HG03280 (cell line): ENCODE data around the gene USP49.
"Not testable (repeated sequence)": the region's sequence is repeated elsewhere in the genome, so short reads cannot be mapped to it uniquely, and the experiment has no call there.

Source experiments
- ATAC-seq: cut with Tn5 transposase; IDR thresholded peaks from one replicate; pipeline ENCODE4 v1.9.1; 2021; ENCODE audit warnings: mild to moderate bottlenecking, moderate library complexity; ENCODE audit not compliant: unreplicated experiment

Gene USP49

DNA sequence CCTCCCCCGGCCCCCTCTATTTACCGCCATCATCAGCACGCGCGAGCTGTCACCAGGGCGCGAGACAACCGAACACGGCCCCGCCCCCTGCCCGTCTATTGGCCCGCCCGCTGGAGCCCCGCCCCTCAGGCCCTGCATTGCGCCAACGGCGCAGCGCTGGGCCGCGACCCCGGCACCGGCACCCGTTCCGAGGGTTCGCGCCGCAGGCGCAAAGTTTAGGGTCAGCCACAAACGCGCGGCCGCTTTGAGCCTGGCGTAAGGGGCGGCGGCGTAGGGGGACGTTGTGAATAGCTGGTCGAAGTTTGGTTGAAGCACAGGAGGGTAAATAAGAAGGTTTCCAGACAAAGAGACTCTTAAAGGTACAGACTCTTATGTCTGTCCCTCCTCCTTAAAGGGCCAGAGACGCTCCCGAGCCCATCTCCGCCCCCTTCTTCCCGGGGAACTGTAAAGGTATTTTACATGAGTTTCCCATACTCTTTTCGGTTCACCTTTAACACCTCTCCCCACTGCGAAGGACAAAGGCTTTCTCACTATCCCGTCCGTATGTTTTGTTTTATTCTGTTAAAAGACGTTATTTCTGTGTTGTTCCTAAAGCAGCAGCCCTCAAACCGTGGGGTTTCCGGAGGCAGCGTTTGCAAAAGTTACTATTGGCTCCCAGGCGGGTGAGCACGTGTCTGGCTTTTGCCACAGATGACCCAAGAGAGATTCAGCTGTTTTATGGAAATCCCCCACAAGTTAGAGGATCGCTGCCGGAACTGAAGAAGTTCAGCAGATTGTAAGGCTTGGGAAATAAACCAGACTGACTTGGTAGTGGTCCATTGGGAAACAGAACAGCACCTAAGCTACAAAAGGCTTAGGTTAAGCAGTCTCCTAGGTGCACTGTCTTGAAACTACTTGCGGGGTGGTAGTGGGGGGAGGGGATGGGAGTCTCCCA lies at the start of gene USP49:
TSS of gene USP49 (minus strand) at position 76 of the 934 bp plus-strand sequence. CDS start 88,392 bp downstream, outside the sequence.
- peak; percentile 85 for ATAC-seq

DNA sequence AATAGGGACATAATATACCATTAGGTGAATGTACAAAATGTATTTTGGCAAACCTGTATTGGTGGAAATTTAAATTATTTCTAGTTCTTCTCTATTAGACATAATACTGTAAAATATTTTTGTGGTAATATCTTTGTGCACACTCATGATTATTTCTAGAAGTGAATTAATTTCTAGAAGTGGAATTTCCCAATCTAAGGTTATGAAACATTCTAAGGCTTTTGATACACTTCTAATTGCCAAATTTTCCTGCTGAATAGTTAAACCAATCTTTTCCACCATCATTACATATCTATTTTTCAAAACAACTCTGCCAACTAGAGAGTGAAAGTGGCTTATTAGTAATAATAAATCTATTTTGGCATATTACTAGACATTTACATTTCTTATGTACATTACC lies 48.3 kb upstream of the USP49 start:
- ATAC-seq, result no peak

DNA sequence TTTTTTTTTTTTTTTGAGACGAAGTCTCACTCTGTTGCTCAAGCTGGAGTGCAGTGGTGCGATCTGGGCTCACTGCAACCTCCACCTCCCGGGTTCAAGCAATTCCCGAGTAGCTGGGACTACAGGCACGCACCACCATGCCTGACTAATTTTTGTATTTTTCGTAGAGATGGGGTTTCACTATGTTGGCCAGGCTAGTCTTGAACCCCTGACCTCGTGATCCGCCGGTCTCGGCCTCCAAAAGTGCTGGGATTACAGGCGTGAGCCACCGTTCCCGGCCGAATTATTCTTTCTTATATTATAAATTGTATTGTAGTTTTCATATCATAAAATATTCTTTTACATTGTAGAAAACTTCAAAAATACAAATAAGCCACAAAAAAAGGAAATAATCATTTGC lies 47.7 kb upstream of the USP49 start:
- not testable (repeated sequence) for ATAC-seq

DNA sequence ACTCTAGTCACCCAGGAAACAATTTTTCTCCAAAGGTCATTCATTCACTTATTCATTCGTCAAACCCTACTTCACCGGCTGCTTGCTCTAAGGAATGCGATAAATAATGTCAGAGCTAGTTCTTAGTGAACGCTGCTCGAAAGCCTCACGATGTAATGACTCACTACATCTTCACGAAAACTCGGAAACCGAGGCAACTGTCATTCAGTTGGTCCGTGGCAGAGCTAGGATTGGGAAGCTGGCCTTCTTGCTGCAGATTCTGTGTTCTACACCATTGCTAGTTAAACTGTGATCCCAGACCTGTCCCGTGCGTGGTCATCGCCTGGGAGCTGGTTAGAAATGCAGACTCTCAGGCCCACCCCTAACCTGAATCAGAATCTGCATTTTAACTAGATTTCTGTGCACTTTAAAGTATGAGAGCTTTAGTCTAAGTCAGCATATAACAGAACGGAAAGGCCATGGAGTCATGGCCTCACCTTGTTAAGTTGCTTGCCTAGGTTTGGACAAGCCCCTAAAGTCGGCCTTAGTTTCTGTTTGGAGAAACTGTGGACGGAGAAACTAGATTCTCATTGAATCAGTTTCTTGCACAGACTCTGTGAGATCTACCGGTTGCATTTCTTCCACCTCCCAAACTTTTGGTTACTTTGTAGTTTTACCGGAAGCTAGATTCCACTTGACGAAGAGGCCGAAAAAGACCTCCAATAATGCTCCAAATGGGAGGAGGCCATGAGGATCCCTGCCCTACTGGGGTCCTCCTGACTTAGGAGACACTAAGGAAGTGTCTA lies 47.1 kb upstream of the USP49 start:
- no peak for ATAC-seq

DNA sequence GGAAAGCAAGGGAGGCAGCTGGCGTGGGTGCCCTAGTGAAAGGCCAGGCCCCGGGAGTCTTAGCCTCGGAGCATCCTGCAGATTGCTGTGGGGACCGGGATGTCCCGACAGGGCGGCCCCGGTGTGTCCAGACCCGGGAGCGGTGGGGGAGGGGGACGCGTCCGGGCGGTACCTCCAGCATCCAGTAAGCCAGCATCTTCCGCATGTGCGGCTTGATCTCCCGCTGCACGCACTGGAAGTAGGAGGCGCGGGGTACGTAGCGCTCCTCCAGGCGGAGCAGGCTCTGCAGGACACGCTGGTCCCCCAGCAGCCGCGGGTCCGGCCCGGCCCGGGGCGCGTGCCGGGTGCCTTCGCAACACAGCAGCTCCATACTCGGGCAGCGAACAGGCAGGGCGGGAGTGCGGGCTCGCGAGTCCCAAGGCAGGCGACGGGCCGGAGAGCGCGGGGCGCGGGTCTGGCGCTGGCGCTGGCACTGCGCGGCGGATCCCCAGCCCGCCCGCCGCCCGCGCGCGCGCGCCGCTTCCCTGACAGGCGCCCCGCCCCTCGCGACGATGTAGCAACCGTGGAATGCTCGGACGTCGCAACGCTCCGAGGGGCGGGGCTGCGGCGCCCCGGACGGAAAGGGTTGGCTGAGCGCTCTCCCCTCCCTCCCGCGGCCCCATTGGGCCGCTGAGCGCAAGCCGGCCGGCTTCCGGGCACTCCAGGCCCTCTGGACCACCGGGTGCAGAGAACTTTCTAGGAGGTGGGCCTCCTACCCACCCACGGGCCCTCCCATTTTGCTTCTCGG lies 46.3 kb upstream of the USP49 start, which contains the start of gene CCND3:
TSS of gene CCND3 (minus strand) at position 529 of the 787 bp plus-strand sequence. CDS start at position 370, 159 bp downstream.
- peak; percentile 87 for ATAC-seq

- peak; percentile 2 for ATAC-seq
These were observed 45.6 kb upstream of the USP49 start for GRCh38 chr6:41940759-41941279.

- no peak for ATAC-seq
These were observed 44.9 kb upstream of the USP49 start for GRCh38 chr6:41939848-41940758.

DNA sequence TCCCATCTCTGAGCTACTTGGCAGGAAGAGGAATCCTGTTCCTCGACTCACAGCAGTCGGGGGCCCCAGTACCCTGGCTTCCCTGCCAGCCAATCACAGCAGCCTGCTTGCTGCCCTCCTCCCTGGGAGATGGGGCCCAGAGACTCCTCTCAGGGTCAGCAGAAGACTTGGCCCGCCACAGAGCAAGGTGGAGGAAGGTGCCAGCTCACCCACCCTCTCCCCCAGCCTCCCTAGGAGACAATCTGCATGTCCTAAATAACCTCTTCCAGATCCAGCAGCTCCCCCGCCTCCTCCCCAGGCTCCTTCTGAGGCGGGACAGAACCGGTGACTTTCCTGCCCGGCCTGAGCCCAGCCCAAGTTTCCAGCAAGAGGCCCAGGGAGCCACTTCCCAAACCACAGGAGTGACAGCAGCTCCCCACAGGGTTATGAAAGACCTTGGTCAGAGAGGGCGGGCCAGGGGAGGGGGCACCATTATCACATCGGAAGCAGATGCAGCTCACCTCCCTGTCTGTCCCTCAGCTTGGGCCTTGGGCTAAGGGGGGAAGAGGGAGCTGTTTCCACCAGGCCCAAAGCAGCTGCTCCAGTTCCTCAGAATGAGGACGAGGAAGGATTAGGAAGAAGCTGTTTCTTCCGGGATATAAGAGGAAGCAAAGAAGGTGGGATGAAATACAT lies 44.1 kb upstream of the USP49 start:
- ATAC-seq, result no peak

GRCh38 chr6:41938590-41939175 lies 43.5 kb upstream of the USP49 start:
- ATAC-seq, result no peak

GRCh38 chr6:41937861-41938574 lies 42.8 kb upstream of the USP49 start:
- ATAC-seq, result no peak

GRCh38 chr6:41937472-41937860 lies 42.3 kb upstream of the USP49 start:
- ATAC-seq, result no peak

DNA sequence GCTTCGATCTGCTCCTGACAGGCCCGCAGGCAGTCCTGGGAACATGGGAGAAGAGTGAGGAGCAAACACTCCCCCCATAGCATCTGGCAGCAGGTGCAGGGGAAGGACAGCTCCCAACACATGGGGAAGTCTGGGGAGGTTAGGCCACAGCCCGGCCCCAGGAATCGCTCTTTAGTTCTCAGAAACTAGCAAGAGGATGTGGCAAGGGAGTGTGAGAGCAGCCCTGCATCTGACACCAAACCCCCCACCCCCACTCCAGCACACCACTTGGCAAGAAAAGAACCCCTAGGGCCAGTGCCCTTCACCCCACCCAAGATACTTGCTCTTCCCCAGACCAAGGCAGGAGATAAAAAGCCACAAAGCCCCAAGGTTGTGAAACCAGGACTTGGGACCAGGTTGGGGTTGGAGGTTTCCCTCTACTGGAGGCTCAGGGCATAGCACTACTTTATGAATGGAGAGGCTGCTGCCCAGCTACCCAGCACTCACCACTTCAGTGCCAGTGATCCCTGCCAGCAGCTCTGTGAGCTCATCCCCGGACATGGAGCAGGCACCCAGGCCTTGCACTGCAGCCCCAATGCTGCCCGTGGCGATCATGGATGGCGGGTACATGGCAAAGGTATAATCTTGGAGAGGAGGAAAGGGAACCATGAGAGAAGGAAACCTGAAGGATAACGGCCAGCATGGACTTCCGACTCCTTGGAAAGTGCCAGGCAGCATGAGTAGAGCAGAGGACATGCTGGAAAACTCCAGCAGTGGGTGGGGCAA lies 41.1 kb upstream of the USP49 start:
- peak; percentile 66 for ATAC-seq

DNA sequence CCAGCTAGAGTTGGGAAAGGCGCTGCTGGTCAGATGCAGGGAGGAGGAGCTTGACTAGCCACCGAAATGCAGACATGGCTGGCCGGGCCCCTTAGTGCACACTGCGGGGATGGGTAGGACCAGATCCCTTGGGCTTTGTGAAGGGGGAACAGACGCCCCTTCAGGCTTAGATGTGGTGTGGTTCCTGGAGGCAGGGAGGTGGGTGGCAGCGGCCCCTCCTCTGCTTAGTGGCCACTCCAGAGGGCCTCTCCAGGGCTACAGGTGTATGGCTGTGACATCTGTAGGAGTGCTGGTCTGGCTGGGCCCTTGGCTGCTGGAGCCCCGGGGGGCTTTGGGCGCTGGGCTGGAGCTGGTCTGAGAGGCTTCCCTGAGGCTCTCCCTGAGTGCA lies 40.5 kb upstream of the USP49 start:
- no peak for ATAC-seq

DNA sequence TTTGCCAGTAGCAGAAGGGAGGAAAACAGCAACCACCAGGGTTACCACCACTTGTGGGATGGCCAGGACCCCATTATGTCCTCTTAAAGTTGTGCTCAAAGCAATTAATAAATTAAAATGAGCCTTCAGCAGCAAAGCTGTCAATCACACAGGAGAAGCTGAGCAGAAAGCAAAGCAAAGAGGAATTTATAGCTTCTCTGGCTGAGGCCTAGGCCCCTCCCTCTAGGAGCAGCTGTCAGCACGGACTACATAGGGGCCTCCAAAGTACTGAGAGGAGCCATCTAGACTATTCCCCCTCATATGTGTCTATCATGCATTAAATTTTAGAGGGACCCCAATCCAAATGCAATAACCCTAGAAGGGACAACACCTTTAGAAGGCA lies 40.0 kb upstream of the USP49 start:
- no peak for ATAC-seq

DNA sequence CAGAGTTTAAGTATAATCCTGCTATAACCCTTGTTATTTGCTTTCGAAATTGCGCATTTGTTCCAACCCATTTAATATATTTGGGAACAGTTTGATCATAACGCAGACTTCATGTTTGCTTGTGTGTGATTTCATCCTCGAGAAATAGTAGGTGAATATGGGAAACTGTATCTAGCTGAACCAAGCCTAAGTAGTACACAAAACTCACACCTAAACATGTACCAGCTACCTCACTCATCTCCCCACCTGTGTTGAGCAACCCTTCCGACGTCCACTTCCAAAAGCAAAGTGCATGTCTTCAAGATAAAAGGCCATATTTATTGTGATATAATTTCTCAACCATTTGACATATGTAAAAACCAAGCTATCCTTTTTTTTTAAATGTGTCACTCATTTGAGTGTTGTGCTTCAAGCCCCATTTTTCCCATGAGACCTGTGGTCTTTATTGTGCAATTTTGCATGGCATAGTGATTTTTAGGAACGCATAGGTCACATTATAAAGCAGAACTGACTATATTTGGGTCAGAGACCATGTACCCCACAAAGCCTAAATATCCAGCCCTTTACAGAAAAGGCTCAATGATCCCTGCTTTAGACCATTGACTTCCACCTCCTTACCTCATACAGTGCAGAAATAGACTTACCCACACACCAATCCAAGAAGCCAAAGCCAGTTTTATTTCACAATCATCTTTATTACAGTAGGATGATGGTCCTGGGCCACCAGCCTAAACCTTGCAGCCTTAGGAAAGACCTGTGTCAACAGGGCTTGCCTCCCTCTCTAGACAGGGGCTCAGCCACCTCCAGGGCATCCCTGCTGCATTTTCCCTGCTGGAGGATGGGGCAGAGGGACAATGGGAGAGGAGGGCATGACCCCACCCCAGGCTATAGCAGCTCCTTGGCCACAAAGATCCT lies 39.4 kb upstream of the USP49 start:
- no peak for ATAC-seq

GRCh38 chr6:41932378-41932777 lies 37.2 kb upstream of the USP49 start:
- ATAC-seq, result no peak
